H54 (cell line): Measurements from ENCODE around the gene EIF4B.
"Not testable (repeated sequence)": the region's sequence is repeated elsewhere in the genome, so short reads cannot be mapped to it uniquely, and the experiment has no call there.

Experiments
- DNase-seq: peaks from one replicate; pipeline ENCODE4 v3.0.0; 2011; ENCODE audit warnings: low spot score, mixed read lengths; ENCODE audit not compliant: insufficient read length
- FAIRE-seq: peaks from 3 replicates; lab custom pipeline; 2011; peaks lifted over from hg19 to GRCh38; lab: Jason Lieb, UNC
- POLR2A ChIP-seq: IDR thresholded peaks from 2 replicates; pipeline ENCODE4 v1.6.1; 2011; ENCODE audit warnings: low read depth, mild to moderate bottlenecking, low read length

EIF4B gene

DNA sequence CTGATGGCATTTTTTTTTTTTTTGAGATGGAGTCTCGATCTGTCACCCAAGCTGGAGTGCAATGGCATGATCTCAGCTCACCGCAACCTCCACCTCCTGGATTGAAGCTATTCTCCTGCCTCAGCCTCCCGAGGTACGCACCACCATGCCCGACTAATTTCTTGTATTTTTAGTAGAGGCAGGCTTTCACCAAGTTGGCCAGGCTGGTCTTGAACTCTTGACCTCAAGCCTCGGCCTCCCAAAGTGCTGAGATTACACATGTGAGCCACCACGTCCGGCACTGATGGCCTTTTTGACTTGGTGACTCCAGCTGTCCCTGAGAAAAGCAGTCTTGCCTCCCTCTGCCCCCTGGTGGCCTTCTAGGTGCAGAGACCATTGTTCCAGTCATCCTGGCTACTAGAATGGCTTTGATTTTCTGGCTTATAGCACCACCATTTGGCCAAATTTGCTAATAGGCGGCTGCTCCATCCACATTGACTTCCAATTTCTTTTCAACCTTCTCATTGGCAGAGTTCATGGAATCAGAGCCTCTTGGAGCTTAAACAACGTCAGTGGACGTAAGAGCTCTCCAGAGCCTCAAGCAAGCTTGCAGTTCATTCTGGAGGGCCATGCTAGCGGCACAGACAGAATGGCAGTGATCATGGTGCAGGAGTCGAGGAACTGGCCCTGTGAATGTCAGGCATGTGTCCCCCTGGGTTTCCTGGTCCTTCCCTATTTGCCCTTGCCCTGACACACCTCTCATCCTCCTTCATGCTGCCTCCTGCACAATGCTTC lies 25.4 kb upstream of the EIF4B start:
- no peak for TF ChIP-seq POLR2A
- DNase-seq (peak; percentile 65), FAIRE-seq (peak; percentile 75)

DNA sequence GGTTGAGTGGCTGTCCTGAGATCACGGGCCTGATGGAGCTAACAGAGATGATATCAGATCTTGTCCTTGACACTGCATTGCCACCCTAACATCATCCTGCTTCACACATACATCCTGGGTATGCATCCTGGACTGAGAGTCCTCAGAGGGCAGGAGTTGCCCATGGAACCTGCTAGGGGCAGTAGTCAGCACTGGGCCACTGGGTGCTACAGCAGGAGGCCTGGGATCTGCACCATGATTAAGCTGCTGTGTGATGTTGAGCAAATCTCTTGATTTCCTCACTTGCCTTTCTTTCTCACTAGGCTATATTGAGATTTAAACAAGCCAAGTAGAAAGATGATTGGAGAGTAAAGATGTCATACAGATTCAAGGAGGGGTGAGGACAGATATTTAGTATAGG lies 22.1 kb upstream of the EIF4B start:
- no peak for TF ChIP-seq POLR2A
- no peak for DNase-seq
- no peak for FAIRE-seq

- no peak for DNase-seq
- no peak for TF ChIP-seq POLR2A
- FAIRE-seq, result no peak
Measured at GRCh38 chr12:52988898-52989297, 17.4 kb upstream of the EIF4B start.

- TF ChIP-seq POLR2A, result no peak
- no peak for FAIRE-seq
- no peak for DNase-seq
Measured at GRCh38 chr12:52990206-52990605, 16.1 kb upstream of the EIF4B start.

GRCh38 chr12:52992240-52992639 lies 14.0 kb upstream of the EIF4B start:
- not testable (repeated sequence) for DNase-seq, FAIRE-seq

- TF ChIP-seq POLR2A, result no peak
- FAIRE-seq (peak; percentile 86), DNase-seq (peak; percentile 74)
Measured at GRCh38 chr12:52992699-52993557, 13.3 kb upstream of the EIF4B start.

- FAIRE-seq (no peak), DNase-seq (no peak)
- no peak for TF ChIP-seq POLR2A
Measured at GRCh38 chr12:52993558-52993869, 12.7 kb upstream of the EIF4B start.

GRCh38 chr12:53004178-53004577 lies 2.1 kb upstream of the EIF4B start:
- FAIRE-seq (peak; percentile 11), DNase-seq (no peak)
- TF ChIP-seq POLR2A, result no peak

GRCh38 chr12:53004582-53004981 lies 1.7 kb upstream of the EIF4B start:
- TF ChIP-seq POLR2A, result no peak
- DNase-seq (no peak), FAIRE-seq (no peak)

DNA sequence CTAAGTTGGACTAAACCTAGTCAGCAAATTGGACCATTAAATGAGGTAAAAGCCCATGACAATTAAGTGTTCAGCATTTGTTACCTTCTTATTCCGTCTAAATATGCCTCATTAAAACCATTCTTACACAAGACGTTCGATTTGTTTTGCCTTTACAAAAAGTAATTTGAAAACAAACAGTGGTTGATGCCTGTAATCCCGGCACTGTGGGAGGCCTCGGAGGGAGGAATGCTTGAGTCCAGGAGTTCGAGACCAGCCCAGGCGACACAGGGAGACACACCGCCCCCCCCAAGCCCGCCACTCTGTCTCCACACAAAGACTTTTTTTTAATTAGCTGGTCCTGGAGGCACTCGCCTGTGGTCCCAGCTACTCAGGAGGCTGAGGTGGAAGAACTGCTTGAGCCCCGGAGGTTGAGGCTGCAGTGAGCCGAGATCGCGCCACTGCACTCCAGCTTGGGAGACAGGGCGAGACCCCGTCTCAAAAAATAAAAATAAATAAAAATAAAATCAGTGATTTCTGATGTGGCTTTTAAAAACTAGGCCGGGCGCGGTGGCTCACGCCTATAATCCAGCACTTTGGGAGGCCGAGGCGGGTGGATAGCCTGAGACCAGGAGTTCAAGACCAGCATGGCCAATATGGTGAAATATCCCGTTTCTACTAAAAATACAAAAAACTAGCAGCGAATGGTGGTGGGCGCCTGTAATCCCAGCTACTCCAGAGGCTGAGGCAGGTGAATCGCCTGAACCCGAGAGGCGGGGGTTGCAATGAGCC lies 856 bp upstream of the EIF4B start:
- no peak for FAIRE-seq
- DNase-seq, result no peak
- no peak for TF ChIP-seq POLR2A

DNA sequence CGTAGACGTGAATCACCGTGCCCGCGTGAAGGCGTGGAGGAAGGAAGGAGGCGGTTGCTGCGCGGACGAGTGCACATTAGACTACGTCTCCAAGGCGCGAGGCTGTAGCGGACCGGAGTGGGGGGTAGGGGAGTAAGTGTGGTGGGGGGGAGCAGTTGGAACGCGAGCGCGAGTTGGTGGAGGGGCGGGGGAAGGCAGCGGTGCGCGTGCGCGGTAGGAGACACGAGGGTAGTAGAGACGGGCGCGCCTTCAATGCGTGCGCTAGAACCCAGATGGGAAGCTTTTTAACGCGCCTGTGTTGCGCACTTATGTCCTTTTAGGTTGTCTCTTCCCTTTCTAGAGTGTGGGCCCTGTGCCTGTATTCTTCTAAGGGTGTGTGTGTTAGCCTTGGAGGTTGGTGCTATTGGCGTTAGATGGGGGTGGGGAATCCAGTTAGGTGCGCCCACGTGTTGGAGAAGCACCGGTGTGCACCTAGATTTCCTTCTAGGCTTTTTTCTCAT lies 604 bp downstream of the EIF4B start:
- peak; percentile 28; the same call in 1 of the 2 replicates for TF ChIP-seq POLR2A
- FAIRE-seq (no peak), DNase-seq (peak; percentile 56)

GRCh38 chr12:53007343-53007742 lies 1.1 kb downstream of the EIF4B start:
- no peak for TF ChIP-seq POLR2A
- DNase-seq (no peak), FAIRE-seq (no peak)

GRCh38 chr12:53008760-53009159 lies 2.5 kb downstream of the EIF4B start:
- not testable (repeated sequence) for FAIRE-seq

GRCh38 chr12:53010955-53011354 lies 4.7 kb downstream of the EIF4B start:
- FAIRE-seq (no peak), DNase-seq (no peak)
- no peak for TF ChIP-seq POLR2A

More at GRCh38 chr12:53008760-53009159, 2.5 kb downstream of the EIF4B start:
- not testable (repeated sequence) for DNase-seq
